GM21717 (cell line): ENCODE measurements around the gene TGFA.

Experiments used
- ATAC-seq: cut with Tn5 transposase; IDR thresholded peaks from one replicate; pipeline ENCODE4 v1.9.1; 2021; ENCODE audit warnings: mild to moderate bottlenecking, moderate library complexity; ENCODE audit not compliant: unreplicated experiment

The TGFA gene

GRCh38 chr2:70425682-70426301, 127.8 kb downstream of the TGFA start:
- ATAC-seq = no peak

GRCh38 chr2:70420740-70421139, 132.9 kb downstream of the TGFA start:
- no peak for ATAC-seq

GRCh38 chr2:70420143-70420542, 133.5 kb downstream of the TGFA start:
- no peak for ATAC-seq

- ATAC-seq = no peak
Measured at GRCh38 chr2:70418514-70418913, 135.1 kb downstream of the TGFA start.

- ATAC-seq = no peak
Measured at GRCh38 chr2:70417011-70417410, 136.6 kb downstream of the TGFA start.

- no peak for ATAC-seq
Measured at GRCh38 chr2:70412294-70413070, 141.1 kb downstream of the TGFA start.

- ATAC-seq = no peak
Measured at GRCh38 chr2:70411483-70412125, 142.0 kb downstream of the TGFA start.

- no peak for ATAC-seq
Measured at GRCh38 chr2:70403267-70404053, 150.2 kb downstream of the TGFA start.

- no peak for ATAC-seq
Measured at GRCh38 chr2:70400539-70400938, 153.1 kb downstream of the TGFA start.

GRCh38 chr2:70399046-70399445, 154.6 kb downstream of the TGFA start:
- ATAC-seq = no peak
